ENCODE results near the gene SDCBP2. TPM values are rescaled to one million over a fixed set of nuclear protein-coding genes. Genes with fewer than 3 reads are reported as not detected.

The SDCBP2 gene
- total and polyA plus RNA-seq, 2 donors (not counting 1 experiment from before 2014, with no cell fraction given), result 1.2 to 1.3 TPM

DNA sequence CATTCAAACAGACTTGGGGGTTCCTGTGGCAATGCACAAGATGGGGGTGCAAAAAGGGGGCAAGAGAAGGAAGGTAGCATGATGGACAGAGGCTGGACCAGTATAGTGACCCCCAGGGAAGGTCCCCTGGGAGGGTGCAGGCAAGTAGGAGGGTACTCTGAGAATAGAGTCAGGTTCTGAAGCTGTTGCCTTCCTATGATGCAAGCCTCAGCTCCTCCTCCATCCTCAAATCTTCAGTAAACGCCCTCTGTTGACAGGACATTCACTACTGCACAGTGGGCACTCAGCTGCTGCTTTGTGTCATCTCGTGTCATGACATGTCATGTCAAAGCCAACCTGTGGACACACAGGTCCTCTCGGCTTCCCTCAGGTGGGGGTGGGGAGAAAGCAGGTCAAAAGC is 5.8 kb upstream of the SDCBP2 start:
- Histone ChIP-seq H3K9me3 (ENCODE audit: control extremely low read depth in 1 of 3, control insufficient read depth in 2 of 3, insufficient read depth in 1 of 3, low read length in 2 of 3) (no peaks in the 10 kb centered on the region), H3K4me1 (ENCODE audit: control insufficient read depth in 2 of 2, insufficient read depth in 2 of 2, low read length in 2 of 2) (peaks cover 14 to 25% of the 10 kb centered on the region in 2 donors), H3K4me2 (replicated peaks; ENCODE audit: low read depth, low read length, poor library complexity, severe bottlenecking) (no peak overlapping the region), H3K27me3 (replicated peaks in 1 of 4; ENCODE audit: control extremely low read depth in 1 of 4, control insufficient read depth in 3 of 4, insufficient read depth in 4 of 4, low read length in 3 of 4) (no peaks in the 10 kb centered on the region), H3K27ac (ENCODE audit: low read length in 2 of 2) (no peak overlapping the region), H3K9ac (ENCODE audit: low read length) (no peak overlapping the region), H2AFZ (ENCODE audit: insufficient read depth, low read depth, low read length, poor library complexity, severe bottlenecking) (no peak overlapping the region), H3K36me3 (replicated peaks in 1 of 2; ENCODE audit: control extremely low read depth in 1 of 2, control insufficient read depth in 1 of 2, extremely low read depth in 1 of 2, insufficient read depth in 2 of 2, low read length in 1 of 2) (peaks cover 0 to 19% of the 10 kb centered on the region in 2 experiments), H3K79me2 (ENCODE audit: control insufficient read depth, insufficient read depth, low read length) (peaks cover 57% of the 10 kb centered on the region), H3K4me3 (ENCODE audit: control extremely low read depth in 1 of 5, extremely low read depth in 1 of 5, insufficient read depth in 1 of 5, low read depth in 2 of 5, low read length in 4 of 5) (no peak overlapping the region), H4K20me1 (ENCODE audit: control insufficient read depth, insufficient read depth, low read length, poor library complexity, severe bottlenecking) (peaks cover 9% of the 10 kb centered on the region)
- intact Hi-C loops (cut with micrococcal nuclease), result no loop called here
- DNase-seq (no peak), ATAC-seq (ENCODE audit: low read depth) (no peak)
- ChIA-PET POLR2A (no interaction called here), CTCF (interaction anchor here (1.6 kb wide), 1 partner anchor 22 kb away, joined by 5 read pairs; no protein-coding TSS in a partner anchor)
- 94% methylated on average over 2 of the region's 3 CpGs for WGBS (ENCODE audit: insufficient coverage)
- no peaks in the 10 kb centered on the region for H3K9me3 Mint-ChIP-seq (ENCODE audit: insufficient read depth)
- no peak overlapping the region for H3K4me3 Mint-ChIP-seq
- TF ChIP-seq, protein P1, sequence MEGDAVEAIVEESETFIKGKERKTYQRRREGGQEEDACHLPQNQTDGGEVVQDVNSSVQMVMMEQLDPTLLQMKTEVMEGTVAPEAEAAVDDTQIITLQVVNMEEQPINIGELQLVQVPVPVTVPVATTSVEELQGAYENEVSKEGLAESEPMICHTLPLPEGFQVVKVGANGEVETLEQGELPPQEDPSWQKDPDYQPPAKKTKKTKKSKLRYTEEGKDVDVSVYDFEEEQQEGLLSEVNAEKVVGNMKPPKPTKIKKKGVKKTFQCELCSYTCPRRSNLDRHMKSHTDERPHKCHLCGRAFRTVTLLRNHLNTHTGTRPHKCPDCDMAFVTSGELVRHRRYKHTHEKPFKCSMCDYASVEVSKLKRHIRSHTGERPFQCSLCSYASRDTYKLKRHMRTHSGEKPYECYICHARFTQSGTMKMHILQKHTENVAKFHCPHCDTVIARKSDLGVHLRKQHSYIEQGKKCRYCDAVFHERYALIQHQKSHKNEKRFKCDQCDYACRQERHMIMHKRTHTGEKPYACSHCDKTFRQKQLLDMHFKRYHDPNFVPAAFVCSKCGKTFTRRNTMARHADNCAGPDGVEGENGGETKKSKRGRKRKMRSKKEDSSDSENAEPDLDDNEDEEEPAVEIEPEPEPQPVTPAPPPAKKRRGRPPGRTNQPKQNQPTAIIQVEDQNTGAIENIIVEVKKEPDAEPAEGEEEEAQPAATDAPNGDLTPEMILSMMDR (IDR thresholded peaks at IDR 0.05), result no peak
- TF ChIP-seq EZH2 (IDR thresholded peaks at IDR 0.05; ENCODE audit: borderline replicate concordance, insufficient read depth, low read depth, low read length, poor library complexity, severe bottlenecking), result no peak
- H3K4me1 Mint-ChIP-seq, result peaks cover 40% of the 10 kb centered on the region
- H3K27ac Mint-ChIP-seq, result peak overlapping the region; percentile 3
- no peaks in the 10 kb centered on the region for H3K27me3 Mint-ChIP-seq

DNA sequence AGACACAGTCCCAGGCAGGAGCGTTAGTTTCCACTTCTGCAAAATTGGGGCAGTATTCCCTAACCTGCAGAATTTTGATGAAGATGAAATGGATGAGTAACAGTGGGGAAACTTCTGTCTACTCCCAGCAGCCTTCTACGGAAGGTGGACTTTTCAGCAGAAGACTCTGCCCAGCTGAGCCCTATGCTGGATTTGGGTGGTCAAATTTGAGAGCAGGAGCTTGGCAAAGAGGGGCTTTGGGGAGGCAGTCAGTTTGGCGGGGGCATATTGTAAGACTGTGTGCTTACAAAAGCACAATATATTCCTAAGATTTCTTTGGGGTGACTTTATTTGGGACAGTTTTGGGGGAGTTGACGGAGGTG is 5.4 kb upstream of the SDCBP2 start:
- CTCF ChIA-PET, result no interaction called here

More for the DNA sequence above, 5.4 kb upstream of the SDCBP2 start:
- peaks cover 9% of the 10 kb centered on the region for H4K20me1 ChIP-seq (ENCODE audit: control insufficient read depth, insufficient read depth, low read length, poor library complexity, severe bottlenecking)
- peaks cover 0 to 19% of the 10 kb centered on the region in 2 experiments for H3K36me3 ChIP-seq (replicated peaks in 1 of 2; ENCODE audit: control extremely low read depth in 1 of 2, control insufficient read depth in 1 of 2, extremely low read depth in 1 of 2, insufficient read depth in 2 of 2, low read length in 1 of 2)
- 100% methylated on average over 2 of the region's 4 CpGs for WGBS (ENCODE audit: insufficient coverage)
- H3K9me3 ChIP-seq (ENCODE audit: control extremely low read depth in 1 of 3, control insufficient read depth in 2 of 3, insufficient read depth in 1 of 3, low read length in 2 of 3), result no peaks in the 10 kb centered on the region
- no peaks in the 10 kb centered on the region for H3K27me3 ChIP-seq (replicated peaks in 1 of 4; ENCODE audit: control extremely low read depth in 1 of 4, control insufficient read depth in 3 of 4, insufficient read depth in 4 of 4, low read length in 3 of 4)
- POLR2A ChIA-PET, result no interaction called here
- ATAC-seq (ENCODE audit: low read depth) (no peak), DNase-seq (no peak)
- peaks cover 55% of the 10 kb centered on the region for H3K79me2 ChIP-seq (ENCODE audit: control insufficient read depth, insufficient read depth, low read length)
- Mint-ChIP-seq H3K27ac (peak overlapping the region; percentile 3), H3K4me3 (no peak overlapping the region), H3K9me3 (ENCODE audit: insufficient read depth) (no peaks in the 10 kb centered on the region), H3K27me3 (no peaks in the 10 kb centered on the region), H3K4me1 (peaks cover 45% of the 10 kb centered on the region)
- no peak overlapping the region for H3K4me2 ChIP-seq (replicated peaks; ENCODE audit: low read depth, low read length, poor library complexity, severe bottlenecking)
- peaks cover 18 to 29% of the 10 kb centered on the region in 2 donors for H3K4me1 ChIP-seq (ENCODE audit: control insufficient read depth in 2 of 2, insufficient read depth in 2 of 2, low read length in 2 of 2)
- no peak overlapping the region for H2AFZ ChIP-seq (ENCODE audit: insufficient read depth, low read depth, low read length, poor library complexity, severe bottlenecking)
- H3K27ac ChIP-seq (ENCODE audit: low read length in 2 of 2), result no peak overlapping the region
- no peak overlapping the region for H3K9ac ChIP-seq (ENCODE audit: low read length)
- no peak overlapping the region for H3K4me3 ChIP-seq (ENCODE audit: control extremely low read depth in 1 of 5, extremely low read depth in 1 of 5, insufficient read depth in 1 of 5, low read depth in 2 of 5, low read length in 4 of 5)
- TF ChIP-seq, protein P1 (IDR thresholded peaks at IDR 0.05), result no peak
- no peak for TF ChIP-seq EZH2 (IDR thresholded peaks at IDR 0.05; ENCODE audit: borderline replicate concordance, insufficient read depth, low read depth, low read length, poor library complexity, severe bottlenecking)
- intact Hi-C loops (cut with micrococcal nuclease), result no loop called here
